Mesothelial cell of epicardium (in vitro differentiated cells): ENCODE measurements around the gene GRIPAP1. TPM values are rescaled to one million over a fixed set of nuclear protein-coding genes. Genes with fewer than 3 reads are reported as not detected.

Source experiments
- DNase-seq, 2 experiments: peaks; one replicate each; pipeline ENCODE4 v3.0.0; 2021; ENCODE audit warnings: low spot score in 2 of 2; ENCODE audit not compliant: unreplicated experiment in 2 of 2
- H3K27ac Mint-ChIP-seq: 2 replicates; pipeline ENCODE4 v1.8.0; 2021; ENCODE audit warnings: mixed read lengths
- H3K27me3 Mint-ChIP-seq: 2 replicates; pipeline ENCODE4 v1.8.0; 2021; ENCODE audit warnings: low read depth, mixed read lengths
- H3K36me3 Mint-ChIP-seq: 2 replicates; pipeline ENCODE4 v1.8.0; 2021; ENCODE audit warnings: mixed read lengths
- H3K4me1 Mint-ChIP-seq: 2 replicates; pipeline ENCODE4 v1.8.0; 2021; ENCODE audit warnings: mixed read lengths
- H3K4me3 Mint-ChIP-seq: 2 replicates; pipeline ENCODE4 v1.8.0; 2021; ENCODE audit warnings: mild to moderate bottlenecking, moderate library complexity, mixed read lengths
- H3K9me3 Mint-ChIP-seq: 2 replicates; pipeline ENCODE4 v1.8.0; 2021; ENCODE audit warnings: mixed read lengths
- total RNA-seq: library from RNA; stranded (reverse); gene quantifications from 3 replicates; pipeline ENCODE4 v1.2.1, GENCODE V29; 2021
- TF ChIP-seq, protein P1 (sequence below): fragments of 200-600 bp; sonication (generic); IDR thresholded peaks from one replicate; pipeline ENCODE4 v1.5.0; 2021; ENCODE audit warnings: antibody characterized with exemption; ENCODE audit not compliant: unreplicated experiment

Gene GRIPAP1
- total RNA-seq, 1 donor from 2014 or later: 69.7 TPM

- Mint-ChIP-seq H3K4me3 (no peak overlapping the region), H3K4me1 (peaks cover 16% of the 10 kb centered on the region), H3K9me3 (peaks cover 7% of the 10 kb centered on the region), H3K27me3 (no peaks in the 10 kb centered on the region), H3K27ac (no peak overlapping the region), H3K36me3 (peaks cover 6% of the 10 kb centered on the region)
- TF ChIP-seq, protein P1, sequence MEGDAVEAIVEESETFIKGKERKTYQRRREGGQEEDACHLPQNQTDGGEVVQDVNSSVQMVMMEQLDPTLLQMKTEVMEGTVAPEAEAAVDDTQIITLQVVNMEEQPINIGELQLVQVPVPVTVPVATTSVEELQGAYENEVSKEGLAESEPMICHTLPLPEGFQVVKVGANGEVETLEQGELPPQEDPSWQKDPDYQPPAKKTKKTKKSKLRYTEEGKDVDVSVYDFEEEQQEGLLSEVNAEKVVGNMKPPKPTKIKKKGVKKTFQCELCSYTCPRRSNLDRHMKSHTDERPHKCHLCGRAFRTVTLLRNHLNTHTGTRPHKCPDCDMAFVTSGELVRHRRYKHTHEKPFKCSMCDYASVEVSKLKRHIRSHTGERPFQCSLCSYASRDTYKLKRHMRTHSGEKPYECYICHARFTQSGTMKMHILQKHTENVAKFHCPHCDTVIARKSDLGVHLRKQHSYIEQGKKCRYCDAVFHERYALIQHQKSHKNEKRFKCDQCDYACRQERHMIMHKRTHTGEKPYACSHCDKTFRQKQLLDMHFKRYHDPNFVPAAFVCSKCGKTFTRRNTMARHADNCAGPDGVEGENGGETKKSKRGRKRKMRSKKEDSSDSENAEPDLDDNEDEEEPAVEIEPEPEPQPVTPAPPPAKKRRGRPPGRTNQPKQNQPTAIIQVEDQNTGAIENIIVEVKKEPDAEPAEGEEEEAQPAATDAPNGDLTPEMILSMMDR: no peak
- DNase-seq: no peak
These were observed 36.1 kb downstream of the GRIPAP1 start for GRCh38 chrX:48965959-48966358.

DNA sequence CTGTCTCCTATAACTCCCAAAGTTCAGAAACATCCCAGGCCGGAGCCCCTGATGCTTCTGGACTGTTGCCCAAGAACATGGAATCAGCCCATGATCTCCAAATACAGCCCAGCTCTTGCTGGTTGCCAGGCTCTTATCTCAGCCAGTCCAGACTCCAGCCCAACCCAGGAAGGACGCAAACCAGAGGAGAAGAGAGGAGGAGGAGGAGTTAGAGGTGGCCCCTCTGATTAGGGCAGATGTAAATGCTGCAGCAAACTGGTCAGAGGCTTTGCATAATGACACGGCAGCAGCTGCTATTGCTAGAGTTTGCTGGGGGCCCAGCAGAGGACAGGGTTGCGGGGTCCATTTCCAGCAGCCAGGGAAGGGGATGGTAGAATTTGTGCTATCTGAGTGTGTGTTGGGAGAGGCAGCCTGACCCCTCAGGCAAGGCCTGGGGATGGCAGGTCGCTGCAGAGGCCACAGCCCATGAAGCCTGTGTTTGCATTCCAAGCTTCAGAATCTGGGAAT is 40.4 kb downstream of the GRIPAP1 start:
- Mint-ChIP-seq H3K4me3 (peak overlapping the region; percentile 17), H3K27me3 (no peaks in the 10 kb centered on the region), H3K9me3 (peaks cover 13% of the 10 kb centered on the region), H3K4me1 (peaks cover 17% of the 10 kb centered on the region), H3K27ac (peak overlapping the region; percentile 87), H3K36me3 (peaks cover 6% of the 10 kb centered on the region)
- no peak for DNase-seq
- TF ChIP-seq, protein P1: no peak

DNA sequence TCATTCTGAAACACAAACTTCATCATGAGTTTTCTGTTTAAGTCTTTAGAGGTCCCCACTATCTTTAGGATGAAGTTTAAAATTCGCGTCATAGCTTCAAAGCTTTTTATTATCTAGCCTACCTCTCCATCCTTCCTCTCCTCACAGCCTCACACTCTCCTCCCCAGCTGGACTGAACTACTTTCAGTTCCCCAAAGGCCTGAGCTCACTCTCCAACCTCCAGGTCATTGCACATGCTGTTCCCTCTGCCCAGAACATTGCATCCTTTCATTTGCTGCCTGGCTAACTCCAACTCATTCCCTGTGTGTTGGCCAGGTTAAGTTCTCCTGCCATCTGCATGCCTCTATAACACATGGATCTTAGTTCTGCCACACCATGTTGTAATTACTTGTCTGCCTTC is 41.8 kb downstream of the GRIPAP1 start:
- Mint-ChIP-seq H3K27me3 (no peaks in the 10 kb centered on the region), H3K9me3 (peaks cover 13% of the 10 kb centered on the region), H3K4me1 (peaks cover 25% of the 10 kb centered on the region), H3K36me3 (peaks cover 7% of the 10 kb centered on the region), H3K4me3 (peak overlapping the region; percentile 3), H3K27ac (peak overlapping the region; percentile 100)
- DNase-seq: no peak
- TF ChIP-seq, protein P1: no peak

DNA sequence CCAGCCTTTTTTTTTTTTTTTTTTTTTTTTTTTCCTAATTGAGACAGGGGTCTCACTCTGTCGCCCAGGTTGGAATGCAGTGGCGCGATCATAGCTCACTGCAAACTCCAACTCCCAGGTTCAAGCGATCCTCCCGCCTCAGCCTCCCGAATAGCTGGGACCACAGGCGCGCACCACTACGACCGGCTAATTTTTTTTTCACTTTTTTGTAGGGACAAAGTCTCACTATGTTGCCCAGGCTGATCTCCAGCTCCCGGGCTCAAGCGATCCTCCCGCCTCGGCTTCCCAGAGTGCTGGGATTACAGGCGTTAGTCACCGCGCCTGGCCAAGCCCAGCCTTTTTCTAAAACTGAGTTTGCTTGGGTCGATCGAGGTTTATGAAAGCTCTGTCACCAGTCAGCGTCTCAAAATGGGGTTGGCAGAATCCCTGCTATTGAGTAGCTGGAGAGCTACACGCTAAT is 43.4 kb downstream of the GRIPAP1 start:
- Mint-ChIP-seq H3K27ac (peak overlapping the region; percentile 100), H3K9me3 (peaks cover 11% of the 10 kb centered on the region), H3K4me1 (peaks cover 30% of the 10 kb centered on the region), H3K4me3 (peak overlapping the region; percentile 100), H3K36me3 (peaks cover 5% of the 10 kb centered on the region), H3K27me3 (no peaks in the 10 kb centered on the region)
- DNase-seq: no peak
- TF ChIP-seq, protein P1: no peak

DNA sequence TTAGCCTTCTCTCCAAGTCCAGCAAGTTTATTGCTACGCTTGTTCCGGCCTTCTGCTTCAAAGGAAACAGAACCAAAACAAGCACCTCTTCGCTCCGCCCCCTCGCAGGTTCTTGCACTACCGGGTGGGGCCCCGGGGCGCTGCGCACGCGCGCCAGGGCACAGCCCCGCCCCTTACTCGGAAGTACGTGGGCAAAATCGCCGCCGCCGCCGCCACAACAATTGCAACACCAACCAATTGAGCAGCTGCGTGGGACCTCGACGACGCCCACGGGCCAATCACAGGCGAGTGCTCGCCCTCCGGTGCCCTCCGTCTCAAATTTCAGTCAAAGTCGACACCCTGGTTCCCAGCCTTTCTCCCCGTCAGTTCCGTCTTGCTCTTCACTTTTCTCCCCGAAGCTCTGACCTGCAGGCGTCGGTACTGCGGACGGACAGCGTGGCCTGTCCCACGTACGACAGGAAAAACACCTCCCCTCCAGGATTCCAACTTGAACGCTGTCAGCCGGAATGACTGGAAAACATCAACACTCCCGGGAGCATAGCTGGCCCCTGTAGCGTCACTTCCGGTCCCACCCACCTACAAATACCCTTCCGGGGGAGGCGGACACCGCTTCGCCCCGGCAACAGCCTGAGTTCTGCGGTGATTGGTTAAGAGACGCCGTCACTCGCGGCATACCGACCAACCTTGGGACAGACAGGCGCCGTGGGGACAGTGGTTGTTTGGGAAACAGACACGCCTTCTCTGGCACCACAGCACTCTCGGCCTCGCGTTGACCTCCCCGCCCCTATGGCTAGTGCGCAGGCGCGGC is 44.0 kb downstream of the GRIPAP1 start:
- peak overlapping the region; percentile 100 for H3K27ac Mint-ChIP-seq
- H3K4me1 Mint-ChIP-seq: peaks cover 30% of the 10 kb centered on the region
- peaks cover 10% of the 10 kb centered on the region for H3K9me3 Mint-ChIP-seq
- no peaks in the 10 kb centered on the region for H3K27me3 Mint-ChIP-seq
- TF ChIP-seq, protein P1: no peak
- H3K4me3 Mint-ChIP-seq: peak overlapping the region; percentile 100
- peaks cover 2% of the 10 kb centered on the region for H3K36me3 Mint-ChIP-seq
- peak; percentile 86 to 91 for DNase-seq
